Peyer's patch (tissue), 4 donors: ENCODE measurements around the gene FADS6. TPM values are rescaled to one million over a fixed set of nuclear protein-coding genes. Genes with fewer than 3 reads are reported as not detected.

ENCODE experiments used
- DNase-seq, 3 donors: peaks; one replicate each; pipeline ENCODE4 v3.0.0-alpha.2; 2017 to 2019
- H3K27ac ChIP-seq, 4 donors: fragments of 200-600 bp; sonication (generic); one replicate each; pipeline ENCODE4 v1.5.1; 2016 to 2019
- H3K27me3 ChIP-seq, 2 donors: fragments of 200-600 bp; sonication (generic); one replicate each; pipeline ENCODE4 v1.5.1; 2019
- H3K36me3 ChIP-seq, 3 donors: fragments of 200-600 bp; sonication (generic); one replicate each; pipeline ENCODE4 v1.5.1; 2016 to 2019
- H3K4me1 ChIP-seq, 4 donors: fragments of 200-600 bp; sonication (generic); one replicate each; pipeline ENCODE4 v1.5.1; 2016 to 2019
- H3K4me3 ChIP-seq, 4 donors: fragments of 200-600 bp; sonication (generic); 1 replicate in 3 of 4; 2 replicates in 1 of 4; pipeline ENCODE4 v1.5.1; 2016 to 2019; ENCODE audit warnings: mild to moderate bottlenecking in 1 of 4
- H3K9me3 ChIP-seq, 4 donors: fragments of 200-600 bp; sonication (generic); one replicate each; pipeline ENCODE4 v1.5.1; 2016 to 2019; ENCODE audit warnings: mild to moderate bottlenecking in 1 of 4
- CTCF ChIP-seq, 6 experiments: fragments of 450-650 bp in 4 of 6; fragments of 200-600 bp in 2 of 6; sonication (generic) in 1 of 6; IDR thresholded peaks; one replicate each; pipeline ENCODE4 v1.5.1; 2017 to 2019; ENCODE audit warnings: antibody characterized with exemption in 6 of 6, mild to moderate bottlenecking in 3 of 6, moderate library complexity in 1 of 6
- POLR2A ChIP-seq, 2 donors: fragments of 450-650 bp; IDR thresholded peaks; one replicate each; pipeline ENCODE4 v1.5.1; 2017; ENCODE audit warnings: antibody characterized with exemption in 2 of 2, mild to moderate bottlenecking in 2 of 2, moderate library complexity in 2 of 2
- total RNA-seq, 4 donors: library from RNA; depleted of rRNA; stranded (reverse); fragments of >200 nt; gene quantifications; one replicate each; pipeline ENCODE4 v1.1.0, GENCODE V29; 2016

The FADS6 gene
- total RNA-seq, 4 donors from 2014 or later, result 79.9 to 161 (median 82.1) TPM; not detected in 1

DNA sequence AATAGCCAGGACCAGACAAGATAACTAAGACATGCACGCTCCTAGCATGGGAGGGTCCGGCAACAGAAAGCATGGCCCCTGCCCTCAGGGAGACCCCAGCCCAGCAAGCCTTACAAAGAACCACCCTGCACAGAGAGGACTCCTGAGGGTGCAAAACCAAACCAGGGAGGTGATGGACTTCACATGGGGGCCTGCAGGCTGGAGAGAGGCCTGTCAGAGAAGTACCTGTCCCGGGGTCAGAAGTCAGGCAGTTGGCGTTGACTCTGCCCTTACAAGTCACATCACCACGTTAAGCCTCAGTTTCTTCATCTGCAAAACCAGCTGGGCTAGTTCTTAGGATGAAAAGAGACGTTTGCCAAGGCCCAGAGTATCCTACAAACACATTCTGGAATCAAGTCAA lies 35.4 kb upstream of the FADS6 start:
- TF ChIP-seq CTCF (IDR thresholded peaks at IDR 0.05), result no peak
- TF ChIP-seq POLR2A (IDR thresholded peaks at IDR 0.05), result no peak
- Histone ChIP-seq H3K27ac (no peak overlapping the region), H3K4me3 (no peak overlapping the region), H3K36me3 (no peaks in the 10 kb centered on the region), H3K9me3 (no peaks in the 10 kb centered on the region), H3K4me1 (peaks cover 1 to 11% (median 6%) of the 10 kb centered on the region in 4 donors), H3K27me3 (peaks cover 0 to 12% of the 10 kb centered on the region in 2 donors)
- DNase-seq, result no peak

GRCh38 chr17:74925242-74925641 lies 31.8 kb upstream of the FADS6 start:
- Histone ChIP-seq H3K4me1 (peaks cover 4 to 25% (median 18%) of the 10 kb centered on the region in 4 donors), H3K4me3 (no peak overlapping the region), H3K27ac (no peak overlapping the region), H3K36me3 (no peaks in the 10 kb centered on the region), H3K9me3 (no peaks in the 10 kb centered on the region), H3K27me3 (peaks cover 0 to 23% of the 10 kb centered on the region in 2 donors)
- TF ChIP-seq CTCF (IDR thresholded peaks at IDR 0.05) (no peak), POLR2A (IDR thresholded peaks at IDR 0.05) (no peak)
- no peak for DNase-seq

- Histone ChIP-seq H3K9me3 (no peaks in the 10 kb centered on the region), H3K36me3 (no peaks in the 10 kb centered on the region), H3K27ac (no peak within 1 kb of the TSS), H3K4me3 (peak within 1 kb of the TSS; percentile 15 to 51 (median 44)), H3K4me1 (peaks cover 4 to 25% (median 18%) of the 10 kb centered on the region in 4 donors), H3K27me3 (peaks cover 0 to 23% of the 10 kb centered on the region in 2 donors)
- DNase-seq, result no peak
- TF ChIP-seq POLR2A (IDR thresholded peaks at IDR 0.05) (no peak), CTCF (IDR thresholded peaks at IDR 0.05) (no peak)
Measured at GRCh38 chr17:74924250-74924948, 31.0 kb upstream of the FADS6 start, which contains the start of gene OTOP2. TSS of gene OTOP2 (plus strand) at chr17:74924273. CDS start at chr17:74924633, 360 bp downstream.

DNA sequence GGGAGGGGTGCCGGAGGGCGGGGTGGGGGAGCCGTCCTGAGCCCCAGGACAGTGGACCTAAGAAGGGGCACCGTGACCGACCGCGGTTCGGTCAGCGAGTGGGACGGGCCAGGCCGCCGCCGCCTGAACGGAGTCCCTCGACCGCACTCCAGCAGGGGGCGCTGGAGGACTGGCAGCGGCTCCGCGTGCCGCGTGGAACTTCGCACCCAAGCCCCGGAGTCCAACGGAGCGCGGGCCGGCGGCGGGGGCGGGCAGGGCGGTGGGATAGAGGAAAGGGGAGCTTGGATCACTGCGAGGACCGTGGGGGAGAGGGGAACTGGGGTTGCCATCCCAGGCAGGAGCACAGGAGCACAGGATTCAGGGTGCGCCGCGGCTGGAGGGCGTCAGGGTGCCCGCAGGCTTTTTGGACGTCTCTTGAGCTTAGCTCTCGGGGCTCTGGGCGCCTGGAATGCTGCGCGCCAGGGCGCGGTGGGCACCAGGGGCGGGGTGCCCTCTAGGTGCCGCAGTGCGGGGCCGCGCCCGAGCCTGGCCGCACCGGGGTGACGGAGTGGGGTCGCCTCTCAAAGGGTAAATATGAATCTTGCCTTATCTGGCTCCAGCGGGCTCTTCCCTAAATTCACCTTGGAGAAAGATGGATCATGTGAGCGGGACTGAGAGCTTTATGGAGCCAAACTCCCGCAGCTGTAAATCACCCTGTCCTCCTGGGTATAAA lies 30.3 kb upstream of the FADS6 start:
- Histone ChIP-seq H3K27ac (no peak overlapping the region), H3K27me3 (peaks cover 0 to 23% of the 10 kb centered on the region in 2 donors), H3K4me3 (peak overlapping the region in 3 of 4 donors; percentile 41 to 51 (median 47)), H3K4me1 (peaks cover 4 to 25% (median 18%) of the 10 kb centered on the region in 4 donors), H3K36me3 (no peaks in the 10 kb centered on the region), H3K9me3 (no peaks in the 10 kb centered on the region)
- TF ChIP-seq POLR2A (IDR thresholded peaks at IDR 0.05) (no peak), CTCF (IDR thresholded peaks at IDR 0.05) (peak in 5 of 6 experiments; percentile 55 to 88 (median 86))
- peak; percentile 55 to 90 (median 86) for DNase-seq

DNA sequence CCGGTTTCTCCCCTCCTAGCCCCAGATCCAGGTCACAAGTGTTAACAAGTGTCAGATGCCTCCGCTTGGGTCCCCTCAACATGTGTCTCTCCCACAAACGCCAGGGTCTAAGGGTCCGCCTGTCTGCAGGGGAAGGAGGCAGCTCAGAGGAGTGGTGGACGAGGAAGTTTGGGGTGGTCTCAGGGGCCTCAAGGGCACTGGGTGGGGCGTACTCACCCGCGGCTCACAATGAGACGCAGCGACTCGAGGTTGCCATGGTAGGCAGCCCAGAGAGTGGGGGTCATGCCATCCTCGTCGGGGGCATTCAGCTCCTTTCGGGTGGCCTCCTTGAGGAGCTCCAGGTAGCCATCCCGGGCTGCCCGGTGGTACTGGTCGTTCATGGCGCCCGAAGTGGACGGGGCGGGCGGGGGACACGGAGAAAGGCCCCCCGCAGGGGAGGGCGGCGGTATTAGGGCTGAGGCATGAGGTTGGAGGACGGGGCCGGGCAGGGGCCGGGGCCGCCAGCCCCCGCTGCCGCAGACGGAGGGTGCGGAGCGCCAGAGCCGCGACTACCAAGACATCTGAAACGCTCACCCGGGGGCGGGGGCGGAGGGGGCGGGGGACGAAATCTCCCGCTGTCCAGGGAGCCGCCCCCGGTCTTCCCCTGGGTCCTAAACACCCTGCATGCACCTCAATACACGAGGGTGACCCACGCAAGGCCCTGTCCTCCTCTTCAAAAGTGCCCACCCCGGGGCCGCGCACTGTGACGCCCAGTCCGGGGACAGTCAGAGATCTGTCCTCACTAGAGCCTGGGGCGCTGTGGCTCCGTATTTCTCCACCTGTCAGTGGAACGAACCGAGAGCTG lies 29.5 kb upstream of the FADS6 start, which contains the start of gene USH1G:
Gene USH1G (minus strand): TSS at position 562 of the 844 bp plus-strand sequence. CDS start 182 bp downstream, at position 380.
- no peak within 1 kb of the TSS for H3K27ac ChIP-seq
- H3K9me3 ChIP-seq, result no peaks in the 10 kb centered on the region
- H3K4me3 ChIP-seq, result peak within 1 kb of the TSS; percentile 15 to 51 (median 44)
- peaks cover 4 to 25% (median 18%) of the 10 kb centered on the region in 4 donors for H3K4me1 ChIP-seq
- no peak for TF ChIP-seq CTCF (IDR thresholded peaks at IDR 0.05)
- no peaks in the 10 kb centered on the region for H3K36me3 ChIP-seq
- no peak for DNase-seq
- peaks cover 0 to 23% of the 10 kb centered on the region in 2 donors for H3K27me3 ChIP-seq
